Thyroid gland (tissue), 4 donors: ENCODE measurements around the gene SLC4A4.

Source experiments
- CTCF ChIP-seq, 6 experiments: fragments of 200-600 bp in 3 of 6; fragments of 450-650 bp in 3 of 6; sonication (generic) in 3 of 6; IDR thresholded peaks; one replicate each; pipeline ENCODE4 v1.5.1; 2016 to 2019; ENCODE audit warnings: antibody characterized with exemption in 6 of 6, mild to moderate bottlenecking in 2 of 6, inconsistent platforms in 1 of 6, moderate library complexity in 1 of 6
- POLR2A ChIP-seq, 2 donors: fragments of 450-650 bp; IDR thresholded peaks; one replicate each; pipeline ENCODE4 v1.6.1; 2017; ENCODE audit warnings: antibody characterized with exemption in 2 of 2, mild to moderate bottlenecking in 2 of 2, moderate library complexity in 1 of 2

- no peak for TF ChIP-seq CTCF (IDR thresholded peaks at IDR 0.05)
- TF ChIP-seq POLR2A (IDR thresholded peaks at IDR 0.05) = no peak
These were observed 118.0 kb downstream of the SLC4A4 start for GRCh38 chr4:71456841-71457240.
